NCI-H146 (cell line): ENCODE data around the gene NDST3.
"Not testable (repeated sequence)": the region's sequence is repeated elsewhere in the genome, so short reads cannot be mapped to it uniquely, and the experiment has no call there.

Experiments used
- DNase-seq: peaks from one replicate; lab custom pipeline; 2025; lab: John Stamatoyannopoulos, UW

The NDST3 gene

DNA sequence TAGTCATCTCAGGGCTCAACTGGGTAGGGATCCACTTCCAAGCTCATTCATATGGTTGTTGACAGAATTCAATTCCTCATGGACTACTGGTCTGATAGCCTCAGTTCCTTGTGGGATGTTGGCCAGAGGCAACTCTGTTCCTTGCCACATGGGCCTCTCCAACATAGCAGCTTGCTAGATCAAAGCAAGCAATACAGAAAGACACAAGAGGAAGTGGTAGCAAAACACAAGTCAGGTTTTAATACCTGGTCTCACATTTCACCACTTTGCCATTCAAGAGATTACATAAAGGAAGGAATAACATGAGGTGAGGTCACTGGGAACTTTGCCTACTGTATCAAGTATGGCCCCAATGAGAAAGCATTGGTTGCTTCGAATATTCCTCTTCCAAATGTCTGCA lies 239.4 kb downstream of the NDST3 start:
- no peak for DNase-seq

DNA sequence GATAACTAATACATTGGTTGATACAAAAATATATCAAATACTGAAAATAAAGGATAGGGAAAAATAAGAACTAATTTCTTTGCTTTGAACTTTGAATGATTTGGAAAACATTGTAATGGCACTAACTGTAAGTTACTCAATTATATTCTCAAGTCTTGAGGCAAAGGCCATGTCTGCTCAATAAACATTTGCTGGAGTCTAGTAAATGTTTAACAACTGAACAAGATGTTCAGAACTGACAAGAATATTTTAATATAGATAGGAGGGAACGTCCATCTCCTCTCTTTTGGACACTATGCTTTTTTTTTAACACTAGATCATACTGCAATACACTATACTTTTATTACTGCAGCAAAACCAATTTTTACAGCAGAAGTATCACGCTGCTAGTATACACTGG lies 242.3 kb downstream of the NDST3 start:
- DNase-seq, result no peak

DNA sequence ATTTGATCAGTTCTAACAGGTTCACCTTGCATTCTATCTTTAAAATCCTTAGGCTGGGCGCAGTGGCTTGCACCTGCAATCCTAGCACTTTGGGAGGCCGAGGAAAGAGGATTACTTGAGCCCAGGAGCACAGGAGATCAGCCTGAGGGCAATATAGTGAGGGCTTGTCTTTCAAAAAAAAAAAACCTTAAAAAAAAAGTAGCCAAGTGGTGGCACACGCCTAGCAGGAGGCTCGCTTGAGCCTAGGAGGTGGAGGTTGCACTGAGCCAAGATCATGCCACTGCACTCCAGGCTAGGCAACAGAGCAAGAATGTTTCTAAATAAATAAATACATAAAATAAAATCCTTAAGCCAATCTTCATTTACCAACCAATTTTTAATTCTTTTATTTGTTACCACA lies 243.0 kb downstream of the NDST3 start:
- no peak for DNase-seq

DNA sequence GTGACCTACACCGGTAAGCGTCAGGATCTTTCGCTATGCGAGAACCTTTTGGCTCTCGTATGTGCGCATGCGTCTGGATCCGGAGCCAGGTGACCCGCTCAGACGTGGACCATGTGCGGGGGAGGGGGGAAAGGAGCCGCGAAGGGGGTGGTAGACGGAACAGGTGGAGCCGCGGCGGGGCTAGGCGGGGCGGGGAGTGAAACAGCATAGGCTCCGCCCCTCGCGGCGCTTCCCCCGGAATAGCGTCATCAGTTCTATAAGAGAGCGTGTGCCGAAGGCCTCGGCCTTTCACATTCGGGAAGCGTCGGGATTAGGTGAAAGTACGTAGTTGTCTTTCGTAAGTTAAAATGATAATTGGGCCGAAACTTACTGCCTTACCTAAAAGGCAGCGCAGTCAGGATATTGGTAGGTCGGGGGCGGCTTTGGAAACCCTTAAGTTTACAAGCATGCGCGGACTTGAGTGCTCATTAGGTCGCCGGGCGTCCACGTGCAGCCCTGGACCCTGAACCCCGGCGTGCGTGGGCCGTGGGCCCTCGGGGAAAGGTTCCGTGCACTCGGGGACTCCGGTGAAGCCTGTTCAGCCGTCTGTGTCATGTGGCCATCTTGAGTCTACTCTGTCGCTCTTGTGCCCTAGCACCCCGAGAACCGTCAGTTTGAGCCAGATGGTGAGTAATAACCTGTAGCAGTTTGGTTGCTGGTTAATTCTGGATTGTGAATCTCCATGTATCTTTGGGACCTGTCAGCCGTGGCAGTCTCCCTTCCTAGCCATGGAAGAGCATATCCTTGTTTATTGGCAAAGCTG lies 244.4 kb downstream of the NDST3 start:
- peak; percentile 93 for DNase-seq

DNA sequence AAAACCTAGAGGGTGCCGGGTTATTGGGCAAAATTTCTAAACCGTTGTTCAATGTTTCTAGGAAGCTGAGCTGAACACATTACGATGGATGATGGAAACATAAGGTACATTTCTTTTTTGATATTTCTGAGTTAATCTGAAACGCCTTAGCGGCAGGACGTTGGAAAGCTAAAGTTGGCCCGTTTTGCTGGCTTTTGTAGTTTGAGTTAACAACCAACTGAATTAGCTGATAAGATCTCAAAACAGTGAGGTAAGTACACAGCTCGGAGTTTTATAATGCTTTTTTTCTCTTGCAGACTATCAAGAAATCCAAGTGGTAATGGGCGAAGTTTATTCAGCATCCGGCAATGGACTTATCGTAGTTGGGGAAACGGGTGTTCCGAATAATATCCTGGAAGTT lies 245.0 kb downstream of the NDST3 start:
- no peak for DNase-seq

DNA sequence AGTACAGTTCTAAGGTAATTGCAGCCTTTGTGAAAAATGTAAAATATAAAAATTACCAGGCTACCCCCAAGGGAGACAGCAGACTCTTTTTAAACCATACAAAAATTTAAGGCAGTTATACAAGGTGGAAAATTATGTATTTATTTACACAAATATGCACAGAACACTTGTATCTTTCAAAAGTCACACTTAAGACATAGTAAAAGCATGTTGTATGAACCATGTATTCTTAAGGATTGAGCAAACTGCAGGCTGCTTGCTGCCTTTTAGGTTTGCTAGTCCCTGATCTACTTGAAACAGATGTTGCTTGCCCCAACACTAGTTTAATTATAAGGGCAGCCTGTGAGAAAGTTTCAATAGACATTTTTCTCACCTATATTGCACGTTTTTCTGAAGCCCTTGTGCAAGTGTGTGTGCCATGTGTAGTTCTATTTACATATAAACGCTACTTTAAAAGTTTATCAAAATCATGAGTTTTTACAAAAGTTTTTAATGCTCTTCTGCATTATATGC lies 245.7 kb downstream of the NDST3 start:
- DNase-seq, result no peak

DNA sequence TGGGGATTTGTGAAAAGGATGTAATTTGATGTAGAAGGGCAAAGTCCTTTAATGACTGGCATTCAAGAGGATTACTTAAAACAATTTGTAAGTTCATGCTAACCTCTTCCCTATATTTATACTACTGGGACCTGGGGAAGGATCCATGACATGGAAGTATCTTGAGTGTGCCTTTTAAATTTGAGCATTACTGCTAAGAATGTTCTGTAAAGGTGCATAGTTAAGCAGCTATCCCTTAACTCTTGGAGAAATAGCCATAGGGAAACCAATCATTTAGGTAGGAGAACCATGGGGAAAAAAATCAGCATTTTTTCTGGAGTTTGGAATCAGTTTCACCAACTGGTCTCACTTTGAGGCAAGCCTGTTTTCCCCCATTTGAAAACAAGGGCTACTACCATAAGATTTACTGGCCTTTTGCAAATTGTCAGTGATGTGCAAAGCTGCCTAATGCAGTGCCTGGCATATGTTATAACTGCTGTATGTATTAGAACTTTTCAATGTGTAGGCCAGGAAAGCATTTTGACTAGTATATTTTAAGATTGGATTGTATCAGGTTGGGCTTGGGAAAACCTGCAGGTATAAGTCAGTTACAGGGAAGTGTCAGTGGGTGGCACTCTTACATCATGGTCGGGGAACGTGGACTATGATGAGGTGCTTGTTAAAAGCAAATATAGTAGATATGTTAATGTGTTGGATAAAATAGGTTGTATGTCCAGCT lies 246.4 kb downstream of the NDST3 start:
- DNase-seq, result peak; percentile 38

DNA sequence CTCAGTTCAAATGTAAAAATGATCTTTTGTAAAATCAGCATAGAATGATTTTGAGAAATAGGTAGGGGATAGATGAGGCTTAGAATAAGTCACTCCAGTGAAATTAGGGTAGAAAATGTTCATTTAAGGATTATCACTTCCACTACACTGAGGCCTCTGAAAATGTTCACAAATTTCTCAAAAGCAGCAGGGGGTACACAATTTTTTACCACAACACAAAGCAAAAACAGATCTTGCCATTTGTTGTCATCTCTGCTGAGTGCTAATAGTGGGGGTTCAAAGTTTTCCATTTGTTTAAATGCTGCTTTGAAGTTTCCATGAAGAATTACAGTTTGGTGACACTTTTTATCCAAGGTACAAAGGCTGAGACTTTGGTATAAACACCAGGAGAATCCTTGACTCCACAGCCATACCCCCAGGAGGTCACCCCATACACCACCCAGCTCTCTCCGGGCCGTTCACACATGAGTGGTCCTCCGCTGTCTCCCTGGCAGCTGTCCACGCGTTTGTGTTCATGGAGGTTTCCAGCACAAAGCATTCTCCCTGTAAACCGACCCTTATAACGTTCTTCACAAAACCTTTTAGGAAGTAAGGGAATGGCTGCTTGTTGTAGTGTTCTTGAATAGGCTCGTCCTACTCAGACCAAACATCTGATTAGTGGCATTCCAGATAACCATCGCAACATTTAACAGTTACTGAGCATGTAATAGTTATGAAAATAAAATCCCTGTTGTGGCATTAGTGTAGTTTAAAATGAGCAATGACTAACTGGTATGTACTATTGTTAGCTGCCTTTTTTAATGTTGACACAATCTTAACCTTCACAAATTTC lies 247.5 kb downstream of the NDST3 start:
- DNase-seq, result no peak

DNA sequence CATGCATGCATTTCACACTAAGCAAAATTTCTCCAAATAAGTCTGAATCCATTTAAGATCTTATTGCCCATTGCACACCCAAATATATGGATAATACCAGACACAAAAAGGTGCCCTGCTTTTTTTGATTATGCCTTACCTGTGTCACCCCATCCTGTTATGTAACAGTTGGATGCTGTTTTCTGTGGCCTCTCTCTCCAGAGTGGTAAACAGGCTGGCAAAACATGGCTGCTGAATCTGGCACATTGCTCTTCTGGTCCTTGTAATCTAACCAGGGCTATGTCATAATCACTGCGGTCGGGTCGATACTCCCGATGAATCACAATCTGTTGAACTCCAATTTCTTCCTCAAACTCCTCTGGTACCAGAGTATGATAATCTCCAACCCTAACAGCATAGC lies 248.4 kb downstream of the NDST3 start:
- no peak for DNase-seq

DNA sequence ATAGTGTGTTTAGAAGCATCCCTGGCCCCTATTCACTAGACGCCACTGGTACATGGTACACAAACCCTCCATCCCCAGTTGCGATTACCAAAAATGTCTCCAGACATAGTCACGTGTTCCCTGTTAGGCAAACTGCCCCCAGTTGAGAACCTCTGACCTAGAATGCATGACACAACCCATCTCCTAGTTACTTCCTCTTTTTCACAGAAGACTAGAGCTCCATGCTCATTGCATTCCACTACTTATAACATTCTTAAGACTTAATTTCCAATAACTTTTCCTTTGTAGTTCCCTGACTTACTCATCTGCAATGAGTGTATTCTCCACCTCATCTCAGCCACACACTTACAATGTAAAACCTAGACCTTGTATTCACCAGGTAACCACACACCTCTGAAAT lies 249.9 kb downstream of the NDST3 start:
- no peak for DNase-seq

DNA sequence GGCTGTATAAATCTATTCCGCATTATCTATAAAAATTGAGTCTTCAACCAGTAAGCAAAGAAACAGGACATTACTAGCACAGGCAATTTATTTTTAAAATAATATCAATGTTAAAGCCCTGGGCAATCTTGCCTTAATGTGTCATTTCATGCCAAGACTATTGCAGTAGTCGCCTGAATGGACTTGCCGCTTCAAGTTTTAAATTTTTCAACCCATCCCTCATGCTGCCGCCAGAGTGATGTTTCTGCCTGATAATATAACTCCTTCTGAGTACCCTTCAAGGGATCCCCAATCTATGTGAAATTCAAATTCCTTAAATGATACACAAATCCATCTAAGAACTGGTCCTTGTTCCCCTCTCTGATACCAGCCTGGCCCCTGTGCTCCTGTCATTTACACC lies 251.6 kb downstream of the NDST3 start:
- no peak for DNase-seq

DNA sequence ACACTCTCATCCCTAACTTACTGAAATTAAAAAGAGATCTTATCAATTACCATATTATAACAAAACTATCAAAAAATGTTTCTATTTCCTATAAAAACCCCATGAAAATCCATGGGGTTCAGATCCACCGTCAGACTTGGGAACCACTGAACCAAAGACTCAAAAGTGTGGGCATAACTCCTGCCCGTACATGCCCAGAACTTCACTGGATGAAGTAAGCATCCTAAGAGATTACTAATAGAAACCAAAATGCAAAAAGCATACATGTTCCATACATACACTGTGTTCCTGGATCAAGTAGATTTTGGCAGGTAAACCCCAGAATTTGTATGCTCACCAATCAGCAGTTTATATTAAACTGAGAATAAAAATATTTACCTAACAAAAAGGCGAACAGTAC lies 252.4 kb downstream of the NDST3 start:
- no peak for DNase-seq

DNA sequence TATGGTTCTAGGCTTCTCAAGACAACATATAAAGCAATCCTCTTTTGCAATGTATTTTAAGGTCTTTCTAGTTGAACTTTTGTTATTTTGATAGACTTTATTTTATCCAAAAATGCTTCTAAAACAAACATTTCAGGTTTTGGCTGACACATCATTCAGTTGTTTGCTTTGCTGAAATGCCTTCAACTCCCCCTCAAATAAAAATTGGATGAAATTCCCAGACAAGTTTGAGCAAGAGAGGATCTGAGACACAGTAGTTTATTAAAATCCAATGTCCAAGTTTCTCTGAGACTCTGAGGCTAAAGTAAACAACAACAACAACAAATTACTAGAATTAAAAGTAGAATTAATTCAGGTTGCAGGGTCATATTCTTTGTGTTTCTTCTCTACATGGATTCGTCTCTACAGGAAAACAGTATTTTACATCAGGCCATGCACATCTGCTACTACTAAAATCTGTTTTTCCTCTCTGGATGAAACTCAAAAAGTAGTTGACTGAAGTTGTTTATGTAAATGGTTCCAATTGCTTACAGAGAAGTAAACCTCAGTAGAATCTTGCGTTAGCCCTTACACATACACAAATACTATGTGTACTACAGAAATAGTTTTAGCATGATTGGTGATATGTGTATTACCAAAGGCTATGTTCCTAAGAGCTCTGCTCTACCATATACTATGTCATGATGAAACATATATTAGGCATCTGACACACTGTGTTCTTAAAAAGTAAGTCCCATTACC lies 253.6 kb downstream of the NDST3 start:
- no peak for DNase-seq

DNA sequence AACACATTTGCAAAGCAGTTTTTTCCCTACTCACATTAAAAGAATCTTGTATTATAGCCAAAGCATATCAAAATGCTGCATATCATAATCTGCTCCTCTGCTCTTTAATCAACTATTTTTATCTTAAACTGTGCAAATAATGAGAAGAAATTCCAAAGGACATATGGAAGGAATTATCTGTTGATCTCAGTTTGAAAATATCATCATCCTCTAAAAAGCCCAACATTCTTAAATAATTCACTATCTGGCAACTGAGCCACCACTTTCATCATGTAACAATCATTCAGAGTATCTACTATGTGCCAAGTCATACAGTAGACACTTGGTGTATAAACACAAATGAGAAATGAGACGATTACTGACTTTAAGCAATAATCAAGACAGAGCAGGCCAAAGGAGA lies 255.5 kb downstream of the NDST3 start:
- no peak for DNase-seq

DNA sequence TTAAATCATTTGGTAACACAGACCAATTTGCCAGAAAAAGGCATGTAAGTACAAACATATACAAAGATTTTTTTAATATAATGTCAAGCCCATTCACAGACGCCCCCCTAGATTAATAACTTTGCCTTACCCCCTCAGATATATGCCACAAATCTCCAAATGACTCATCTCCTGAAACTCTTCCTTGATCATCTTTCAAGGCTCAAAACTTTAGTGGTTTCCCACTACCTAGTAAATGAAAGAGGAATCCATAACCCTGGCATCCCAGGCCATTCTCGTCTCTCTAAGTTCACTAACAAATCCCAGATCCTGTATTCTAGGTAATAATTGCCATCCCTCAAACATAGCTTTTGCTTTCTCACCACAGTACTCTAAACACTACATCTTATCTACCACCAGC lies 256.7 kb downstream of the NDST3 start:
- DNase-seq, result no peak

DNA sequence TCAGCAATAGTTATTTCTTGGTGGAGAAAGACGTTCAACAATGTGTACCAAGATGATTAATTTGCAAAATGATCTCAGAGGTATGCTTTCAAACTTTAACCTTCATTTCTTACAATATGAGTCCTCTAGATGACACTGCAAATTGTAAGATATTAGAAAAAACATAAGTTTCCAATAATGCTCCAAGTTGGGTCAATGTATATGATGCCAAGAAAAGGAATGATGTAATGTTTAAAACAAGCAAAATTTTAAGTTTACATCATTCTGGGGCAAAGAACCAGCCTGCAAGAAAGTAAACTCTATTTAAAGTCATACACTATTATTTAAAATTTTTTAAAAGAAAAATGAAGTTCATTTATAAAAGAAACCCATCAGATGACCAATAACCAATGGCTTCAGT lies 262.4 kb downstream of the NDST3 start:
- no peak for DNase-seq

DNA sequence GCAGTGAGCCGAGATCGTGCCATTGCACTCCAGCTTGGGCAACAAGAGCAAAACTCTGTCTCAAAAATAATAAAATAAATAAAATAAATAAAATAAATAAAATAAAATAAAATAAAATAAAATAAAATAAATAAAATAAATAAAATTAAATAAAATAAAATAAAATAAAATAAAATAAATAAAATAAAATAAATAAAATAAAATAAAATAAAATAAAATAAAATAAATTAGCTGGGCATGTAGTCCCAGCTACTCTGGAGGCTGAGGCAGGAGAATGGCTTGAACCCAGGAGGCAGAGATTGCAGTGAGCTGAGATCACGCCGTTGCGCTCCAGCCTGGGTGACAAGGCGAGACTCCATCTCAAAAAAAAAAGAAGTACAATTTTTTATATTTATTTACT lies 265.3 kb downstream of the NDST3 start:
- DNase-seq, result not testable (repeated sequence)

DNA sequence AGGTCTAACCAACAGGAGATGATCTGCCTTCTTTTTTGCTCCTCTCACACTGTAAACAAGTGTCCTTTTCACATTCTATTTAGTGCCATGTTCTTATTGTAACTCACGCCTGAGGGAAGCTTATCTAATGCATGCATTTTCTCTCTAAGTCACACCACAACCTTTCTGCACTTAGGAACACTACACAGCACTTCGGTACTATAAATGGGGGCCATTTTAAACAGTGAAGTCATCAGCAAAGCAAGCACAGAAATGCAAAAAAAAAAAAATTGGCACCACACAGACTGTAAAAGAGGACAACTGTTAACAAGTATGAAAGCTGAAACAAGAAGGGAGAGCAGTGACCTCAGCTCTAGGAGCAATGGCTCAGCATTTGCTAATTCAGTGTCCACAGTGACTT lies 273.4 kb downstream of the NDST3 start:
- DNase-seq, result no peak
